ENCODE data around the gene OLFML2B.
A peak's percentile ranks its signal among the peaks of the same experiment; 100 is the strongest.

Gene OLFML2B

GRCh38 chr1:162008799-162009198 is 14.9 kb downstream of the OLFML2B start:
- DNase-seq (ENCODE audit: low spot score) = no peak
- FAIRE-seq = no peak

- DNase-seq (ENCODE audit: low spot score) (no peak), FAIRE-seq (no peak)
These were observed 16.2 kb downstream of the OLFML2B start for GRCh38 chr1:162007466-162007865.

- DNase-seq (ENCODE audit: low spot score) (no peak), FAIRE-seq (no peak)
These were observed 17.6 kb downstream of the OLFML2B start for GRCh38 chr1:162006081-162006480.

GRCh38 chr1:162004441-162004950 is 19.2 kb downstream of the OLFML2B start:
- no peak for DNase-seq (ENCODE audit: low spot score)

GRCh38 chr1:162003830-162004215 is 19.8 kb downstream of the OLFML2B start:
- FAIRE-seq = no peak
- peak; percentile 77 for DNase-seq (ENCODE audit: low spot score)

More at GRCh38 chr1:162004441-162004950, 19.2 kb downstream of the OLFML2B start:
- no peak for FAIRE-seq

- FAIRE-seq (peak; percentile 30), DNase-seq (ENCODE audit: low spot score) (peak; percentile 81)
These were observed 20.4 kb downstream of the OLFML2B start for GRCh38 chr1:162003061-162003829.

GRCh38 chr1:162000053-162000420 is 23.6 kb downstream of the OLFML2B start:
- DNase-seq (ENCODE audit: low spot score) = no peak
- no peak for FAIRE-seq

GRCh38 chr1:161999301-162000052 is 24.2 kb downstream of the OLFML2B start:
- no peak for DNase-seq (ENCODE audit: low spot score)
- no peak for FAIRE-seq

- FAIRE-seq (no peak), DNase-seq (ENCODE audit: low spot score) (no peak)
These were observed 24.9 kb downstream of the OLFML2B start for GRCh38 chr1:161998811-161999210.

- FAIRE-seq (no peak), DNase-seq (ENCODE audit: low spot score) (no peak)
These were observed 26.5 kb downstream of the OLFML2B start for GRCh38 chr1:161997152-161997551.

GRCh38 chr1:161994175-161994668 is 29.4 kb downstream of the OLFML2B start:
- FAIRE-seq (no peak), DNase-seq (ENCODE audit: low spot score) (no peak)

- no peak for DNase-seq (ENCODE audit: low spot score)
- no peak for FAIRE-seq
These were observed 30.1 kb downstream of the OLFML2B start for GRCh38 chr1:161993576-161993975.

GRCh38 chr1:161989786-161990185 is 33.9 kb downstream of the OLFML2B start:
- no peak for DNase-seq (ENCODE audit: low spot score)
- peak; percentile 5 for FAIRE-seq

- no peak for FAIRE-seq
- DNase-seq (ENCODE audit: low spot score) = no peak
These were observed 34.6 kb downstream of the OLFML2B start for GRCh38 chr1:161989108-161989507.

GRCh38 chr1:161988413-161988812 is 35.3 kb downstream of the OLFML2B start:
- DNase-seq (ENCODE audit: low spot score) = no peak
- no peak for FAIRE-seq

GRCh38 chr1:161987872-161988271 is 35.8 kb downstream of the OLFML2B start:
- DNase-seq (ENCODE audit: low spot score) (no peak), FAIRE-seq (no peak)

GRCh38 chr1:161987303-161987702 is 36.4 kb downstream of the OLFML2B start:
- FAIRE-seq (no peak), DNase-seq (ENCODE audit: low spot score) (no peak)

GRCh38 chr1:161986328-161986727 is 37.3 kb downstream of the OLFML2B start:
- DNase-seq (ENCODE audit: low spot score) = no peak
- FAIRE-seq = no peak

- FAIRE-seq = no peak
- DNase-seq (ENCODE audit: low spot score) = no peak
These were observed 38.3 kb downstream of the OLFML2B start for GRCh38 chr1:161985301-161985822.

- DNase-seq (ENCODE audit: low spot score) = no peak
- peak; percentile 30 for FAIRE-seq
These were observed 39.9 kb downstream of the OLFML2B start for GRCh38 chr1:161983725-161984124.

- no peak for FAIRE-seq
- no peak for DNase-seq (ENCODE audit: low spot score)
These were observed 40.8 kb downstream of the OLFML2B start for GRCh38 chr1:161982917-161983316.

GRCh38 chr1:161982507-161982895 is 41.2 kb downstream of the OLFML2B start:
- DNase-seq (ENCODE audit: low spot score) (no peak), FAIRE-seq (no peak)

Measured in urothelium cell line (cell line).